Mesenchymal stem cell (in vitro differentiated cells and primary cell): ENCODE measurements around the gene AFF2.

Experiments used
- DNase-seq: peaks from one replicate; pipeline ENCODE4 v3.0.0-alpha.2; 2013
- H2AFZ ChIP-seq: one replicate; pipeline ENCODE4 v1.6.1; 2013; ENCODE audit warnings: low read depth, mild to moderate bottlenecking, control low read depth, inconsistent platforms, low read length, moderate library complexity
- H2AK5ac ChIP-seq: 2 replicates; pipeline ENCODE4 v1.6.1; 2013; ENCODE audit warnings: low read length, moderate library complexity, mild to moderate bottlenecking, inconsistent platforms; ENCODE audit not compliant: severe bottlenecking
- H2BK120ac ChIP-seq: one replicate; pipeline ENCODE4 v1.6.1; 2013; ENCODE audit warnings: low read depth, mild to moderate bottlenecking, inconsistent platforms, low read length, moderate library complexity
- H2BK12ac ChIP-seq, 2 experiments: one replicate each; pipeline ENCODE4 v1.6.1; 2013; ENCODE audit warnings: inconsistent platforms in 2 of 2, low read length in 2 of 2, mild to moderate bottlenecking in 2 of 2, moderate library complexity in 2 of 2, control low read depth in 1 of 2
- H2BK15ac ChIP-seq: one replicate; pipeline ENCODE4 v1.6.1; 2013; ENCODE audit warnings: mild to moderate bottlenecking, low read depth, inconsistent platforms; ENCODE audit not compliant: poor library complexity, severe bottlenecking
- H2BK5ac ChIP-seq: 2 replicates; pipeline ENCODE4 v1.6.1; 2013; ENCODE audit warnings: low read depth, mild to moderate bottlenecking, low read length, control low read depth, inconsistent platforms; ENCODE audit not compliant: poor library complexity, severe bottlenecking
- H3K14ac ChIP-seq, 2 experiments: one replicate each; pipeline ENCODE4 v1.6.1; 2013; ENCODE audit warnings: inconsistent platforms in 2 of 2, low read length in 2 of 2, control low read depth in 1 of 2, mild to moderate bottlenecking in 1 of 2, moderate library complexity in 1 of 2
- H3K18ac ChIP-seq, 2 experiments: one replicate each; pipeline ENCODE4 v1.6.1; 2013; ENCODE audit warnings: inconsistent platforms in 2 of 2, low read length in 2 of 2, control low read depth in 1 of 2, low read depth in 1 of 2, mild to moderate bottlenecking in 1 of 2
- H3K23ac ChIP-seq, 2 experiments: one replicate each; pipeline ENCODE4 v1.6.1; 2013; ENCODE audit warnings: inconsistent platforms in 2 of 2, low read length in 2 of 2, mild to moderate bottlenecking in 2 of 2, moderate library complexity in 2 of 2, control low read depth in 1 of 2
- H3K27ac ChIP-seq: 2 replicates; pipeline ENCODE4 v1.5.1; 2013; ENCODE audit warnings: mild to moderate bottlenecking, moderate library complexity, low read length, control low read depth, inconsistent platforms; ENCODE audit not compliant: poor library complexity, severe bottlenecking
- H3K27me3 ChIP-seq, 2 experiments: 2 replicates each; pipeline versions ENCODE4 v1.6.1 to v1.7.0; 2013; ENCODE audit warnings: low read length in 2 of 2, mild to moderate bottlenecking in 2 of 2, moderate library complexity in 2 of 2, control low read depth in 1 of 2, inconsistent platforms in 1 of 2; ENCODE audit not compliant: control insufficient read depth in 1 of 2, insufficient read depth in 1 of 2
- H3K36me3 ChIP-seq, 2 experiments: 2 replicates each; pipeline versions ENCODE4 v1.6.1 to v1.7.0; 2013; ENCODE audit warnings: low read length in 2 of 2, control low read depth in 1 of 2, inconsistent platforms in 1 of 2, low read depth in 1 of 2, mild to moderate bottlenecking in 1 of 2; ENCODE audit not compliant: insufficient read depth in 2 of 2, control insufficient read depth in 1 of 2
- H3K4ac ChIP-seq, 2 experiments: one replicate each; pipeline ENCODE4 v1.6.1; 2013; ENCODE audit warnings: inconsistent platforms in 2 of 2, low read length in 2 of 2, mild to moderate bottlenecking in 2 of 2, moderate library complexity in 2 of 2, control low read depth in 1 of 2, low read depth in 1 of 2
- H3K4me1 ChIP-seq: 2 replicates; pipeline ENCODE4 v1.6.1; 2013; ENCODE audit warnings: low read depth, low read length, control low read depth; ENCODE audit not compliant: control insufficient read depth, insufficient read depth
- H3K4me2 ChIP-seq: 2 replicates; pipeline ENCODE4 v1.6.1; 2013; ENCODE audit warnings: low read length, mild to moderate bottlenecking, inconsistent platforms; ENCODE audit not compliant: poor library complexity, severe bottlenecking
- H3K4me3 ChIP-seq, 2 experiments: 2 replicates each; pipeline versions ENCODE4 v1.5.1 to v1.7.0; 2013; ENCODE audit warnings: low read length in 2 of 2, mild to moderate bottlenecking in 2 of 2, control low read depth in 1 of 2, low read depth in 1 of 2; ENCODE audit not compliant: insufficient read depth in 1 of 2
- H3K79me1 ChIP-seq: replicated peaks from 2 replicates; pipeline ENCODE4 v1.6.1; 2013; ENCODE audit warnings: mild to moderate bottlenecking, control low read depth, low read length, inconsistent platforms; ENCODE audit not compliant: poor library complexity, severe bottlenecking
- H3K9ac ChIP-seq: 2 replicates; pipeline ENCODE4 v1.7.0; 2013; ENCODE audit warnings: mild to moderate bottlenecking, low read length, moderate library complexity
- H3K9me3 ChIP-seq: 2 replicates; pipeline ENCODE4 v1.7.0; 2013; ENCODE audit warnings: mild to moderate bottlenecking, low read length; ENCODE audit not compliant: control insufficient read depth
- H4K8ac ChIP-seq: one replicate; pipeline ENCODE4 v1.6.1; 2013; ENCODE audit warnings: inconsistent platforms, mild to moderate bottlenecking, low read length, moderate library complexity
- H4K91ac ChIP-seq: one replicate; pipeline ENCODE4 v1.6.1; 2013; ENCODE audit warnings: mild to moderate bottlenecking, low read length, inconsistent platforms
- WGBS: methylation state at CpG from one replicate; pipeline ENCODE4 v1.1.7; 2013; ENCODE audit warnings: mixed read lengths; 5-methylcytosine and 5-hydroxymethylcytosine counted together

The AFF2 gene

GRCh38 chrX:148856505-148856904, 356.1 kb downstream of the AFF2 start:
- 67% methylated on average over 1 of the region's 1 CpG for WGBS
- Histone ChIP-seq H3K14ac (no peak overlapping the region), H2BK15ac (no peak overlapping the region), H3K9me3 (no peaks in the 10 kb centered on the region), H3K23ac (no peak overlapping the region), H2AK5ac (no peak overlapping the region), H3K9ac (no peak overlapping the region), H2BK120ac (no peak overlapping the region), H3K27me3 (no peaks in the 10 kb centered on the region), H2BK5ac (no peak overlapping the region), H3K79me1 (no peaks in the 10 kb centered on the region), H3K27ac (no peak overlapping the region), H3K36me3 (no peaks in the 10 kb centered on the region), H3K4ac (no peak overlapping the region), H3K4me3 (no peak overlapping the region), H2AFZ (no peak overlapping the region), H3K18ac (no peak overlapping the region), H3K4me2 (no peak overlapping the region), H4K8ac (no peak overlapping the region), H2BK12ac (no peak overlapping the region), H4K91ac (no peak overlapping the region), H3K4me1 (no peaks in the 10 kb centered on the region)
- DNase-seq = no peak

GRCh38 chrX:148865277-148866210, 365.1 kb downstream of the AFF2 start:
- Histone ChIP-seq H3K9me3 (no peaks in the 10 kb centered on the region), H2AFZ (no peak overlapping the region), H3K4me2 (no peak overlapping the region), H3K23ac (no peak overlapping the region), H2BK12ac (no peak overlapping the region), H3K36me3 (no peaks in the 10 kb centered on the region), H3K27ac (no peak overlapping the region), H3K4ac (no peak overlapping the region), H3K4me1 (no peaks in the 10 kb centered on the region), H2AK5ac (no peak overlapping the region), H3K79me1 (no peaks in the 10 kb centered on the region), H3K9ac (no peak overlapping the region), H4K8ac (no peak overlapping the region), H3K18ac (no peak overlapping the region), H3K14ac (no peak overlapping the region), H4K91ac (no peak overlapping the region), H2BK15ac (no peak overlapping the region), H2BK5ac (no peak overlapping the region), H2BK120ac (no peak overlapping the region), H3K27me3 (no peaks in the 10 kb centered on the region), H3K4me3 (no peak overlapping the region)
- no peak for DNase-seq
- WGBS = 77% methylated on average over 7 of the region's 9 CpGs

GRCh38 chrX:148867596-148867995, 367.2 kb downstream of the AFF2 start:
- DNase-seq = no peak
- 88% methylated on average over 2 of the region's 2 CpGs for WGBS

GRCh38 chrX:148871422-148872160, 371.2 kb downstream of the AFF2 start:
- Histone ChIP-seq H3K79me1 (no peaks in the 10 kb centered on the region), H3K14ac (no peak overlapping the region), H3K4me1 (no peaks in the 10 kb centered on the region), H2AFZ (no peak overlapping the region), H2BK12ac (no peak overlapping the region), H2AK5ac (no peak overlapping the region), H3K4me2 (no peak overlapping the region), H2BK5ac (no peak overlapping the region), H4K91ac (no peak overlapping the region), H3K18ac (no peak overlapping the region), H3K36me3 (no peaks in the 10 kb centered on the region), H3K9me3 (no peaks in the 10 kb centered on the region), H4K8ac (no peak overlapping the region), H3K27me3 (no peaks in the 10 kb centered on the region), H2BK120ac (no peak overlapping the region), H2BK15ac (no peak overlapping the region), H3K9ac (peak overlapping the region; percentile 24), H3K27ac (no peak overlapping the region), H3K4ac (no peak overlapping the region), H3K4me3 (no peak overlapping the region), H3K23ac (no peak overlapping the region)
- no peak for DNase-seq
- WGBS = 95% methylated on average over 3 of the region's 7 CpGs

More at GRCh38 chrX:148867596-148867995, 367.2 kb downstream of the AFF2 start:
- Histone ChIP-seq H2AK5ac (no peak overlapping the region), H2BK12ac (no peak overlapping the region), H3K23ac (no peak overlapping the region), H3K4me1 (no peaks in the 10 kb centered on the region), H3K14ac (no peak overlapping the region), H2BK15ac (no peak overlapping the region), H3K79me1 (no peaks in the 10 kb centered on the region), H3K18ac (no peak overlapping the region), H3K4ac (no peak overlapping the region), H3K4me2 (no peak overlapping the region), H2BK120ac (no peak overlapping the region), H3K4me3 (no peak overlapping the region), H4K91ac (no peak overlapping the region), H3K9me3 (no peaks in the 10 kb centered on the region), H3K9ac (no peak overlapping the region), H3K27me3 (no peaks in the 10 kb centered on the region), H3K27ac (no peak overlapping the region), H2BK5ac (no peak overlapping the region), H3K36me3 (no peaks in the 10 kb centered on the region), H2AFZ (no peak overlapping the region), H4K8ac (no peak overlapping the region)
